Measurements from ENCODE around the gene YAE1.

Gene YAE1

GRCh38 chr7:39557911-39558310, 8.3 kb upstream of the YAE1 start:
- no peak for DNase-seq

- DNase-seq: no peak
Observed at GRCh38 chr7:39560408-39560807, 5.8 kb upstream of the YAE1 start.

- DNase-seq: no peak
Observed at GRCh38 chr7:39560997-39561396, 5.2 kb upstream of the YAE1 start.

- peak; percentile 31 for DNase-seq
Observed at GRCh38 chr7:39565538-39565937, 666 bp upstream of the YAE1 start.

- no peak for DNase-seq
Observed at GRCh38 chr7:39567294-39567693, 1.1 kb downstream of the YAE1 start.

- DNase-seq: no peak
Observed at GRCh38 chr7:39574673-39575349, 8.6 kb downstream of the YAE1 start.

GRCh38 chr7:39577229-39577874, 11.1 kb downstream of the YAE1 start:
- DNase-seq: no peak

GRCh38 chr7:39580149-39580874, 14.1 kb downstream of the YAE1 start:
- DNase-seq: peak; percentile 94

GRCh38 chr7:39582536-39582935, 16.3 kb downstream of the YAE1 start:
- DNase-seq: no peak

GRCh38 chr7:39583539-39583938, 17.3 kb downstream of the YAE1 start:
- DNase-seq: no peak

- DNase-seq: no peak
Observed at GRCh38 chr7:39587393-39587792, 21.2 kb downstream of the YAE1 start.

- DNase-seq: no peak
Observed at GRCh38 chr7:39588416-39588815, 22.2 kb downstream of the YAE1 start.

GRCh38 chr7:39589323-39590111, 23.3 kb downstream of the YAE1 start:
- no peak for DNase-seq

- no peak for DNase-seq
Observed at GRCh38 chr7:39592586-39592985, 26.4 kb downstream of the YAE1 start.

- peak; percentile 13 for DNase-seq
Observed at GRCh38 chr7:39594988-39595620, 28.9 kb downstream of the YAE1 start.

GRCh38 chr7:39602351-39602750, 36.1 kb downstream of the YAE1 start:
- no peak for DNase-seq

GRCh38 chr7:39603924-39604323, 37.7 kb downstream of the YAE1 start:
- no peak for DNase-seq

GRCh38 chr7:39605087-39605486, 38.9 kb downstream of the YAE1 start:
- DNase-seq: no peak

- no peak for DNase-seq
Observed at GRCh38 chr7:39606352-39606751, 40.1 kb downstream of the YAE1 start.

- DNase-seq: no peak
Observed at GRCh38 chr7:39606941-39607340, 40.7 kb downstream of the YAE1 start.

- no peak for DNase-seq
Observed at GRCh38 chr7:39607865-39608264, 41.7 kb downstream of the YAE1 start.

GRCh38 chr7:39608278-39608677, 42.1 kb downstream of the YAE1 start:
- peak; percentile 10 for DNase-seq
